Midbrain (tissue), 1 donor: ENCODE results near the gene ATG2B.

Experiments
- DNase-seq: peaks from one replicate; lab custom pipeline; 2025; lab: John Stamatoyannopoulos, UW

Gene ATG2B

GRCh38 chr14:96362965-96363750 lies at the start of gene ATG2B, which contains the start of gene GSKIP:
Gene ATG2B, minus strand, starts transcription at chr14:96363341. Its CDS starts 365 bp downstream, at chr14:96362976.
Gene GSKIP, plus strand, starts transcription at chr14:96363526. Its CDS starts 18,722 bp downstream, at chr14:96382248.
- DNase-seq, result peak; percentile 97

- no peak for DNase-seq
These were observed 47.0 kb upstream of the ATG2B start for GRCh38 chr14:96410119-96410518.

- DNase-seq, result no peak
These were observed 46.6 kb upstream of the ATG2B start for GRCh38 chr14:96409701-96410100.

GRCh38 chr14:96408608-96409007 lies 45.5 kb upstream of the ATG2B start:
- no peak for DNase-seq

GRCh38 chr14:96407935-96408570 lies 44.9 kb upstream of the ATG2B start:
- DNase-seq, result no peak

GRCh38 chr14:96405677-96406076 lies 42.5 kb upstream of the ATG2B start:
- no peak for DNase-seq

- no peak for DNase-seq
These were observed 40.3 kb upstream of the ATG2B start for GRCh38 chr14:96403409-96403808.

- peak; percentile 70 for DNase-seq
These were observed 37.4 kb upstream of the ATG2B start for GRCh38 chr14:96400495-96400894.

- DNase-seq, result no peak
These were observed 36.3 kb upstream of the ATG2B start for GRCh38 chr14:96399405-96399804.

- no peak for DNase-seq
These were observed 35.8 kb upstream of the ATG2B start for GRCh38 chr14:96398921-96399320.

GRCh38 chr14:96398432-96398831 lies 35.3 kb upstream of the ATG2B start:
- DNase-seq, result no peak

- no peak for DNase-seq
These were observed 31.1 kb upstream of the ATG2B start for GRCh38 chr14:96394047-96394815.

GRCh38 chr14:96393071-96393691 lies 30.0 kb upstream of the ATG2B start:
- no peak for DNase-seq

GRCh38 chr14:96391293-96392118 lies 28.4 kb upstream of the ATG2B start:
- peak; percentile 95 for DNase-seq

- peak; percentile 22 for DNase-seq
These were observed 27.8 kb upstream of the ATG2B start for GRCh38 chr14:96390965-96391292.

- no peak for DNase-seq
These were observed 22.2 kb upstream of the ATG2B start for GRCh38 chr14:96385385-96385784.

GRCh38 chr14:96384740-96385139 lies 21.6 kb upstream of the ATG2B start:
- DNase-seq, result no peak

- no peak for DNase-seq
These were observed 20.9 kb upstream of the ATG2B start for GRCh38 chr14:96384053-96384452.

GRCh38 chr14:96383445-96383844 lies 20.3 kb upstream of the ATG2B start:
- no peak for DNase-seq

- no peak for DNase-seq
These were observed 17.6 kb upstream of the ATG2B start for GRCh38 chr14:96380735-96381134.

GRCh38 chr14:96376093-96376492 lies 13.0 kb upstream of the ATG2B start:
- no peak for DNase-seq
